Measurements from ENCODE around the gene MOV10. TPM values are rescaled to one million over a fixed set of nuclear protein-coding genes. Genes with fewer than 3 reads are reported as not detected.

Gene MOV10
- total and polyA plus RNA-seq, 2 donors (not counting 3 experiments of a cell fraction or from before 2014, with no cell fraction given), result 97.1 to 113 TPM

DNA sequence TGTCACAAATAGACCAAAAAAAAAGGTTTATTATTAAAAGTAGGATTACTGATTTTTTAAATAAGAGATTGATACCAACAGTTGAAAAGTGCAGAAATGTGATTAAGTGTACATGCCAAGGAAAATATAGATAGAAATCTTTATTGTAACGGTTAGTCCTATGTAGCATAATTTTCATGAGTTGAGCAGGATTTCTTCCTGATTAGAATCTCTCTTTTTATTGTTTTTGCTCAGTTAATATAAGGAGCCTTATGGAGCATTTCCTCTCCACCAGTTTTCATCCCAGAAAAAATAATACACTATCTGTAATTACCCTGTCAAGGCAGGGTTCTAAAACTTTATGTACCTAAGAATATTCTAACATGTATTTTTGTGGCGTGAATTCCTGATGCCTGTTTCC lies 31.4 kb upstream of the MOV10 start:
- TF ChIP-seq FOS (IDR thresholded peaks at IDR 0.05; ENCODE audit: borderline replicate concordance, insufficient read depth, low read length), result no peak
- no peak for TF ChIP-seq GATA2 (IDR thresholded peaks at IDR 0.05; ENCODE audit: insufficient read depth, insufficient read length, low read depth, low read length)
- TF ChIP-seq, protein P1, sequence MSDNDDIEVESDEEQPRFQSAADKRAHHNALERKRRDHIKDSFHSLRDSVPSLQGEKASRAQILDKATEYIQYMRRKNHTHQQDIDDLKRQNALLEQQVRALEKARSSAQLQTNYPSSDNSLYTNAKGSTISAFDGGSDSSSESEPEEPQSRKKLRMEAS (IDR thresholded peaks at IDR 0.05; ENCODE audit: insufficient read depth, insufficient read length), result no peak
- TF ChIP-seq JUN (IDR thresholded peaks at IDR 0.05; ENCODE audit: borderline replicate concordance, insufficient read depth, insufficient read length, low read depth), result no peak
- Histone ChIP-seq H3K4me1 (ENCODE audit: control insufficient read depth, extremely low read depth, insufficient read depth, low read length) (peaks cover 10% of the 10 kb centered on the region), H3K36me3 (ENCODE audit: control insufficient read depth in 2 of 2, extremely low read depth in 1 of 2, insufficient read depth in 2 of 2, low read length in 2 of 2) (peaks cover 0 to 6% of the 10 kb centered on the region in 2 experiments), H3K79me2 (ENCODE audit: control insufficient read depth, insufficient read depth, low read length) (peaks cover 86% of the 10 kb centered on the region), H3K4me3 (replicated peaks in 1 of 3; ENCODE audit: insufficient read depth in 1 of 3, low read depth in 1 of 3, low read length in 3 of 3) (no peak overlapping the region), H3K9ac (replicated peaks; ENCODE audit: extremely low read depth, insufficient read depth, low read length) (no peak overlapping the region), H3K27ac (ENCODE audit: insufficient read depth, low read depth, low read length) (no peak overlapping the region), H3K9me3 (replicated peaks; ENCODE audit: control insufficient read depth, insufficient read depth, low read length) (no peaks in the 10 kb centered on the region), H3K9me1 (replicated peaks; ENCODE audit: control insufficient read depth, extremely low read depth, insufficient read depth, low read length) (no peaks in the 10 kb centered on the region), H4K20me1 (replicated peaks; ENCODE audit: control insufficient read depth, extremely low read depth, insufficient read depth, low read length) (peaks cover 9% of the 10 kb centered on the region), H2AFZ (ENCODE audit: low read depth, low read length) (no peak overlapping the region), H3K27me3 (ENCODE audit: control insufficient read depth in 2 of 2, insufficient read depth in 2 of 2, low read length in 2 of 2) (no peaks in the 10 kb centered on the region), H3K4me2 (ENCODE audit: insufficient read depth, low read length) (peak overlapping the region; percentile 44)
- ChIA-PET CTCF (interaction anchor here (0.8 to 1.4 kb wide), 6 partner anchors 9 to 273 kb away, joined by 3 to 6 read pairs (median 4); partner anchors contain the start of gene MOV10), POLR2A (interaction anchor here (0.6 kb wide), 2 partner anchors 218 to 292 kb away, joined by 3 to 4 read pairs; no protein-coding TSS in a partner anchor)
- intact Hi-C loops (cut with micrococcal nuclease) (no loop called here), dilution Hi-C loops (cut with MboI; ENCODE audit: extremely low pct_ligation_motif_present, low sequenced_read_pairs) (no loop called here)
- BruUV-seq (replicated peaks), result no TSS peak
- DNase-seq (ENCODE audit: low read depth, low spot score) (peak; percentile 51), FAIRE-seq (no peak)

DNA sequence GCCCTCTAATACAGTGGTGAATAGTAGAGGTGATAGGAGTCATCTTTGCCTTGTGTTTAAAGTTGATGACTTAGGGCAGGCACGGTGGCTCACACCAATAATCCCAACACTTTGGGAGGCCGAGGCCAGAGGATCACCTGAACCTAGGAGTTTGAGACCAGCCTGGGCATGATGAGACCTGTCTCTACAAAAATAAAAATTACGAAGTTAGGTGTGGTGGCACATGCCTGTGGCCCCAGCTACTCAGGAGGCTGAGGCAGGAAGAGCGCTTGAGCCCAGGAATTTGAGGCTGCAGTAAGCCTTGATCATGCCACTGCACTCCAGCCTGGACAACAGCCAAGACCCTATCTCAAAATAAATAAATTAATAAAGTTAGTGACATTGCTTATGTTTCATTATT lies 28.2 kb upstream of the MOV10 start:
- DNase-seq (ENCODE audit: low read depth, low spot score) (no peak), FAIRE-seq (no peak)
- no peak overlapping the region for H3K4me3 ChIP-seq (replicated peaks in 1 of 3; ENCODE audit: insufficient read depth in 1 of 3, low read depth in 1 of 3, low read length in 3 of 3)
- H3K9me1 ChIP-seq (replicated peaks; ENCODE audit: control insufficient read depth, extremely low read depth, insufficient read depth, low read length), result no peaks in the 10 kb centered on the region
- H3K36me3 ChIP-seq (ENCODE audit: control insufficient read depth in 2 of 2, extremely low read depth in 1 of 2, insufficient read depth in 2 of 2, low read length in 2 of 2), result peaks cover 0 to 16% of the 10 kb centered on the region in 2 experiments
- H3K27me3 ChIP-seq (ENCODE audit: control insufficient read depth in 2 of 2, insufficient read depth in 2 of 2, low read length in 2 of 2), result no peaks in the 10 kb centered on the region
- peaks cover 91% of the 10 kb centered on the region for H3K79me2 ChIP-seq (ENCODE audit: control insufficient read depth, insufficient read depth, low read length)
- dilution Hi-C loops (cut with MboI; ENCODE audit: extremely low pct_ligation_motif_present, low sequenced_read_pairs) (no loop called here), intact Hi-C loops (cut with micrococcal nuclease) (no loop called here)
- no TSS peak for BruUV-seq (replicated peaks)
- no peak overlapping the region for H2AFZ ChIP-seq (ENCODE audit: low read depth, low read length)
- no peak for TF ChIP-seq POLR2AphosphoS5 (IDR thresholded peaks at IDR 0.05; ENCODE audit: insufficient read depth, low read depth, low read length)
- no peak for TF ChIP-seq EZH2 (IDR thresholded peaks at IDR 0.05; ENCODE audit: borderline replicate concordance, low read depth, low read length, severe bottlenecking)
- TF ChIP-seq JUN (IDR thresholded peaks at IDR 0.05; ENCODE audit: borderline replicate concordance, insufficient read depth, insufficient read length, low read depth), result no peak
- no peak for TF ChIP-seq CTCF (IDR thresholded peaks at IDR 0.05; ENCODE audit: extremely low read depth in 1 of 2, insufficient read depth in 1 of 2, low read depth in 1 of 2, low read length in 2 of 2)
- TF ChIP-seq POLR2A (IDR thresholded peaks at IDR 0.05; ENCODE audit: low read depth, low read length), result no peak
- TF ChIP-seq MYC (IDR thresholded peaks at IDR 0.05; ENCODE audit: low read depth, low read length), result no peak
- TF ChIP-seq, protein P1 (IDR thresholded peaks at IDR 0.05; ENCODE audit: insufficient read depth, insufficient read length), result no peak
- TF ChIP-seq GATA2 (IDR thresholded peaks at IDR 0.05; ENCODE audit: insufficient read depth, insufficient read length, low read depth, low read length), result no peak
- TF ChIP-seq FOS (IDR thresholded peaks at IDR 0.05; ENCODE audit: borderline replicate concordance, insufficient read depth, low read length), result no peak
- ChIA-PET CTCF (interaction anchor here (0.9 to 1.0 kb wide), 2 partner anchors 144 to 277 kb away, joined by 3 to 4 read pairs; no protein-coding TSS in a partner anchor), POLR2A (no interaction called here)
- peaks cover 10% of the 10 kb centered on the region for H3K4me1 ChIP-seq (ENCODE audit: control insufficient read depth, extremely low read depth, insufficient read depth, low read length)
- no peak overlapping the region for H3K27ac ChIP-seq (ENCODE audit: insufficient read depth, low read depth, low read length)
- H4K20me1 ChIP-seq (replicated peaks; ENCODE audit: control insufficient read depth, extremely low read depth, insufficient read depth, low read length), result peaks cover 9% of the 10 kb centered on the region
- no peak overlapping the region for H3K9ac ChIP-seq (replicated peaks; ENCODE audit: extremely low read depth, insufficient read depth, low read length)
- H3K9me3 ChIP-seq (replicated peaks; ENCODE audit: control insufficient read depth, insufficient read depth, low read length), result no peaks in the 10 kb centered on the region
- no peak overlapping the region for H3K4me2 ChIP-seq (ENCODE audit: insufficient read depth, low read length)
